ENCODE measurements around the gene NFKB1.
A peak's percentile ranks its signal among the peaks of the same experiment; 100 is the strongest.
"Not testable (repeated sequence)": the region's sequence is repeated elsewhere in the genome, so short reads cannot be mapped to it uniquely, and the experiment has no call there.

The NFKB1 gene

DNA sequence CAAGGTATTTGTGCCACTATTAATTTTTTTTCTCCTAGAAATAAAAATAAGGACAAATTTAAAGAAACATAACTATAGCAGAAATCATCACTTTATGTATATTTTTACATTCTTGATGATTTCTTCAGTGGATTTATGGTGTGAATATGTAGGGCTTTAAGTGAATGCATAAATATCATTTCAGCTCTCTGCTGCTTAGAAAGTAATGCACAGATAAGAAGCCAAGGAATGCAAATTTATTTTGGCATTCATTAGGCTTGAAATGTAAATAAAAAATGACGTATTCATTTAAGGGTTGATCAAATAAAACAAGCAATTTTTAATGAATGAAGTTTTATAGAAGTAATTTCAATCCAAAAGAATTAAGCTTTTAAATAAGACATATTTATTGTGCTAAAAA lies 66.3 kb downstream of the NFKB1 start:
- no peak for DNase-seq

DNA sequence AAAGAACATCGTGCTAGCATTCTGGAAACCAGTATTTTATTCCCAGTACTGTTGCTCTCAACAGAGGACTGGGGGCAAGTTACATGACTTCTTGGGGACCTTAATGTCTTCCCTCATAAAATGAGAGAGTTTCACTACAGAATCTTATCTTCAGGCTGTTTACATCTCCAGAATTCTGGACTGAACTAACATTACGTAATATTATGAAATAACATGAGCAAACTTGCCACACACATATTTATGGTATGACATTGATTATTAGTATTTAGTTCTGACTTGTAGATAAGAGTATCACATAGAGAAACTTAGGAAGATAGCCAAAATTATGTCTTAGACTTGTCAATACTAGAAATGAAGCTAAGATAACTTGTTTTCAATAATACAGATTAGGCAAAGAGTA lies 68.0 kb downstream of the NFKB1 start:
- peak; percentile 27 for DNase-seq

- DNase-seq = not testable (repeated sequence)
These were observed 69.1 kb downstream of the NFKB1 start for GRCh38 chr4:102570211-102570610.

DNA sequence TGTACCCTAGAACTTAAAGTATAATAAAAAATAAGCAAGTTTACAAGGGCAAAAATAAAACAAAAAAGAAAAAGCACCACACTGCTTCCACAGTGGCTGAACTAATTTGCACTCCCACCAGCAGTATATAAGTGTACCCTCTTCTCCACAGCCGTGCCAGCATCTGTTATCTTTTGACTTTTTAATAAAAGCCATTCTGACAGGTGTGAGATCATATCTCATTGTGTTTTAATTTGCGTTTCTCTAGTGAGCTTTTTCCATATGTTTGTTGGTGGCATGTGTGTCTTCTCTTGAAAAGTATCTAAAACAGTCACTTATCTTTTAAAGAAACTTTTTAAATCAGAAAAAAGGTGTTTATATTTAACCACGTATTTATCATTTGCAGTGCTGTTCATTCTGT lies 71.3 kb downstream of the NFKB1 start:
- DNase-seq = no peak

DNA sequence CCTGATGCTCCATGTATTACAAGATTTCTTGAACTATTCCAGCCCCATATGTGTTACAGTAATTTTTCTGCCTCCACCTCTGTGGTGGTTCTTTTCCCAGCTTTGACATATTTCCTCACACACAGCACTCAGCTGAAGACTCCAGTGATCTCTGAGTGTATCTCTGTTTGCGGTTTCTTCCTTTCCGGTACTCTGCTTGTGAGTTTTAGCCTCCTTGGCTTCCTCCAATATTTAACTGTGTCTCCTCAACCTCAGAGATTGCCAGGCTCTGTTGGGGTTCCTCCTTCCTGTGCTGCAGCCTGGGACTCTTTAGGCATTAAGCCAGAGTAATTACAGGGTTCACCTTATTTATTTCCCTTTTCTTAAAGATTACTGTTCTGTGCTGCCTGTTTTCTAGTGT lies 73.2 kb downstream of the NFKB1 start:
- peak; percentile 40 for DNase-seq

GRCh38 chr4:102575369-102576129 lies 74.4 kb downstream of the NFKB1 start:
- no peak for DNase-seq

GRCh38 chr4:102578270-102578669 lies 77.1 kb downstream of the NFKB1 start:
- no peak for DNase-seq

- DNase-seq = peak; percentile 12
These were observed 77.7 kb downstream of the NFKB1 start for GRCh38 chr4:102578819-102579218.

DNA sequence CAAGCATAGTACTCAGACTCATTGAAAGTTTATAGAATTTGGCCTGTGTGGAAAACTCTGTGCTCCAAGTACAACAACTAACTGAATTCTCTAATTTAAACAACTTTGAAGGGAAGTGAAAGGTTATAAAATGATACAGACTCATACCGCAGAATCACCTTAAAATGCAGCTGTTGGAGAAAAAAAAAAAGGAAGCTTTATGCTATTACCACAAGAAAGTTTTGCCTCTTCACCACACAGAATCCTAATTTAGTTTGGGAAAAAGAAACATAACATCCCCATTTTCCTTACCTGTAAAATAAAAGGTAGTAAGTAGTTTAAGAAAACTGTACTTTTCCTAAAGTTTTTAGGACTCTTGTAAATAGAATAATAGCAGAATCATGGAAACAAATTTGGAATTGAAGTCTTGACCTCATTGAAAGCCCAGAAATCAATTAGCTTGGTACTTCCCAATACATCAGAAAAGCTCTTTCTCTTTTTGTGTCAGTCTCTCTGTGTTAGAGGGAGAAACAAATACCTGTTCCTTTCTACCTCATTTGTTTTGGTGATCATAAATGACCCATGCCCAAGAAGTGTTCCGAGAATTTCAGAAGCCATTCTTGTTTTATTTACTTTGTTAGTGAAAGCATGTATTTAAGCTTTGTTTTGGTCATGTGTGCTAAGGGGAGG lies 78.8 kb downstream of the NFKB1 start:
- DNase-seq = no peak

GRCh38 chr4:102580463-102580842 lies 79.3 kb downstream of the NFKB1 start:
- no peak for DNase-seq

DNA sequence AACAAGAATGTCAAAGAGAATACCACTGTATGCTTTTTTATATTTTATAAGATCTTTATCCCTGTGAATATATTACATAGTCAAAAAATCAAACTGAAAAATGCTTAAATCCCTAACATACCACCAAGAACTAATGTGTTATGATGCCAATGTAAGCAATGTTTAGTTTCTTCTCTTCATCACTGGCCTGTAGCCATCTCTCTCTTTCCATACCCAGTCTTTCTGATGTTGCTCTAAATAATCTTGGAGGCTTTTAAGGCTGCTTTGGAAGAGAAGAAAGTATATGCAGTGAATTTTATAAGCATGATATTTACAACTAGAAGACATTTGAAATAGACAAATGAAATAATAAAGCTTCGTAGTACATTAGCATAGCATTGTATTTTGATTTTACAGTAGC lies 82.9 kb downstream of the NFKB1 start:
- no peak for DNase-seq

DNA sequence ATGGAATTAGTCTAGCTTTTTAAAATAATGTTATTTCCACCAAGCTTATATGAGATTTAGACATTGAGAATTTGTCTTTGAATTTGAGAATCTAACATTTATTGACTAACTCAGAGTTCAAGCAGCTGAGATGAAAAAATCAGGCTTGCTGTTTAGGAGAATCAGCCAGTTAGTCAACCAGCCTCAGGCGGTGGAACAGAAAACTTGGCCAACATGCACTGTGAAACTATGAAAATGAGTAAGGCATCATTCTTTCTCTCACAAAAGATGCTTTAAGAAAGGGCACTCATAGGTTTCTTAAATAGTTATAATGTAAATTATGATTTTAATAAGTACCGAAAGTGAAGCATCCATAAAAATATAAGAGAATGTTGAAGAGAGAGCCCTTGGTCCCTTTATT lies 84.2 kb downstream of the NFKB1 start:
- DNase-seq = no peak

DNA sequence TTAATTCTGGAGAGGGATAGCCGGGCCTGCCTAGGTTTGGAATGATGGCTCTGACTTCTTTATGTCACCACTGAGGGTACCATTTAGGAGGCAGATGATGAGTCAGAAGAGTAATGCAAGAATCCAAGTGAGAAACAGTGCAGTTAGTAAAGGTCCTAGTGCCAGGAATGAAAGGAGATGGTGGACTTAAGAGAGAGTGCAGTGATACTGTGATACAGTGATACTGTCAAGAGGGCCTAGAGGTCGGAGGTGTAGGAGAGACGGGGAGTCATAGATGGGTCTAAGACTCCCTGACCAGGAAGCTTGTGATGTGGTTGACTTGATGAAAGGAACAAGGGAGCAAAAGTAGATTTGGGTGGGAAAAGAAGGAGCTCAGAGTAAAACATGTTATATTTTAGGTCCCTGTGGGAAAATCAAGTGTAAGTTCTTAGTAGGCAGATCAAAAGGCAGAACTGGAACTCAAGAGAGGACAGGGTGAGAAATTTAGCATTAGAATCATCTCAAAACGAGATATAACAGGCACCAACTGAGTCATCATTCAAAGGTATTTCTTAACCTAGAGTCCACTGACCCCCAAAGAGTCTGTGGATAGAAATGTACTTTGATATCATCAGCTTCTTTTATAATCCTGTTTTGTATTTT lies 85.0 kb downstream of the NFKB1 start:
- DNase-seq = no peak

GRCh38 chr4:102586644-102587021 lies 85.5 kb downstream of the NFKB1 start:
- DNase-seq = no peak

- no peak for DNase-seq
These were observed 88.6 kb downstream of the NFKB1 start for GRCh38 chr4:102589743-102590142.

GRCh38 chr4:102592256-102592655 lies 91.1 kb downstream of the NFKB1 start:
- no peak for DNase-seq

- no peak for DNase-seq
These were observed 92.0 kb downstream of the NFKB1 start for GRCh38 chr4:102593147-102593546.

- no peak for DNase-seq
These were observed 92.8 kb downstream of the NFKB1 start for GRCh38 chr4:102594000-102594399.

DNA sequence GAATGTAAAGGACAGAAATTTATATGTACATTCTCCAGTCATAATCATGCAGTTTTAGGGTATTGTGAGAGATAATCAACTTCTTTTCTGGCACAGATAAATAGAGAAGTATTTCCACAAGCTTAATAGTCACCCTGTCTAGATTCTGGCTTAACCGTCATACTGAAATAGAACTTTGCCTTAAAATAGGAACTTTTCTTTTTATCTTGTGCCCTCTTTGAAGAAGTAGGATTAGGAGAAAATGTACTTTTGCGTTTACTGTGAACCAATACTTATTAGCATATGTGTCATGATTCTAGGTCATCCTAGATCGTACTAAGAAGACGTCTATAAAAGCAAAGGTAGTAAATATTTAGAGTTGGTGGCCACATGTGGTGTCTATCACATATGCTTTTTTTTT lies 95.4 kb downstream of the NFKB1 start:
- no peak for DNase-seq

DNA sequence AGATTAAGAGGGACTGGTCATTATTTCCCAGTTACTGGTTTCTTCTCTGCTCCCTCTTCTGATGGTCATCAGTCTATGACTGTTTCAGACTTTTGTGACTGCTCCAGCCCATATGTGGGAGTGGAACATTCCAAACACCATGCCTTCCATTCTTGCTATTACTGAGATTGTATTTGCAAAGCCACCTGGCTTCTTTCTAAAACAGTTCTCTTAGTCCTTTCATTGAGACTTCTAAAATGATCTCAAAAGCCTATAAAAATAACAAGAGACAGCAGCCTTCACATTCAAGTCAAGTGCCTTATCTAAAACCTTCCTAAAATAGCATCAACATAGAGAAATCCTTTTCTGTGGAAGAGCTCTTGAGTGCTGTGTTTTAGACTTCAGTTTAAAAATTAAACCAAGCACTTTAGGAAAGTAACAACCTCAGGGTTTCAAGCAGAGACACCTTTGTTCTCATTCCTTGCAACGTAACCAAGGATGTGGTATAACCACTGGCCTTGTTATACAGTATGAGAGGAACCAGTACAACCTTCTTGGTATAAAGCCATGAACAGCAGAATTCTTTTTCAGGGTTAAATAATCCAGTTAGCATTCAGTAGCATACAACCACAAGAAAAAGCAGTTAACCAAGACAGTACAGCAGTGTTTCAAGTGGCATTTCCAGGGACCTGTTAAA lies 97.1 kb downstream of the NFKB1 start:
- peak; percentile 13 for DNase-seq

GRCh38 chr4:102598762-102599374 lies 97.7 kb downstream of the NFKB1 start:
- DNase-seq = peak; percentile 63

GRCh38 chr4:102599455-102599854 lies 98.3 kb downstream of the NFKB1 start:
- DNase-seq = no peak

GRCh38 chr4:102599886-102600285 lies 98.7 kb downstream of the NFKB1 start:
- no peak for DNase-seq
